Urothelium cell line (cell line): ENCODE results near the gene SMLR1.

ENCODE experiments used
- DNase-seq: peaks from one replicate; pipeline ENCODE4 v3.0.0; 2011; ENCODE audit warnings: low spot score, mixed read lengths
- FAIRE-seq: peaks from 2 replicates; lab custom pipeline; 2011; peaks lifted over from hg19 to GRCh38; lab: Jason Lieb, UNC

SMLR1 gene

GRCh38 chr6:130824978-130825694 lies 2.1 kb upstream of the SMLR1 start:
- DNase-seq (no peak), FAIRE-seq (no peak)

- no peak for DNase-seq
- no peak for FAIRE-seq
Measured at GRCh38 chr6:130825772-130826441, 1.3 kb upstream of the SMLR1 start.

- DNase-seq (no peak), FAIRE-seq (no peak)
Measured at GRCh38 chr6:130826442-130827246, 562 bp upstream of the SMLR1 start.

GRCh38 chr6:130829333-130829910 lies 2.2 kb downstream of the SMLR1 start:
- no peak for FAIRE-seq
- no peak for DNase-seq

DNA sequence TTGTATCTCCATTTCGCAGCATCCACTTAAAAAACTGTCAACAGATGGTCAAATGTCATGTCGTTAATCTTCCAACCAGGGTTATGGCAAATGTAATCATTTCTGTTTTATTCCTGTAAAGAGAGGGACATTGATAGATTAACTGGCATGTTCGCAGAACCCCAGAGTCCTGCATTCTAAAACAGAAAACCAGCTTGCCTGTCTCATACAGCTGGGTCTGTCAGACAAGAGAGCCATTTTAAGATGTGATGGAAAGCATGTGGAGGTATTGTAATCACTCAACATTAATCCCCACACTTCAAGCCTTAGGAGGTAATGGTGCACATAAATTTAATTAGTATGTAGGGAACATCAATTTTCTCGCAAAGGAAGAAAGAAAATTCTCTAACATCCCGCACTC lies 4.4 kb downstream of the SMLR1 start:
- no peak for FAIRE-seq

GRCh38 chr6:130833569-130833968 lies 6.4 kb downstream of the SMLR1 start:
- DNase-seq (no peak), FAIRE-seq (no peak)

More for the DNA sequence above, 4.4 kb downstream of the SMLR1 start:
- DNase-seq, result no peak

DNA sequence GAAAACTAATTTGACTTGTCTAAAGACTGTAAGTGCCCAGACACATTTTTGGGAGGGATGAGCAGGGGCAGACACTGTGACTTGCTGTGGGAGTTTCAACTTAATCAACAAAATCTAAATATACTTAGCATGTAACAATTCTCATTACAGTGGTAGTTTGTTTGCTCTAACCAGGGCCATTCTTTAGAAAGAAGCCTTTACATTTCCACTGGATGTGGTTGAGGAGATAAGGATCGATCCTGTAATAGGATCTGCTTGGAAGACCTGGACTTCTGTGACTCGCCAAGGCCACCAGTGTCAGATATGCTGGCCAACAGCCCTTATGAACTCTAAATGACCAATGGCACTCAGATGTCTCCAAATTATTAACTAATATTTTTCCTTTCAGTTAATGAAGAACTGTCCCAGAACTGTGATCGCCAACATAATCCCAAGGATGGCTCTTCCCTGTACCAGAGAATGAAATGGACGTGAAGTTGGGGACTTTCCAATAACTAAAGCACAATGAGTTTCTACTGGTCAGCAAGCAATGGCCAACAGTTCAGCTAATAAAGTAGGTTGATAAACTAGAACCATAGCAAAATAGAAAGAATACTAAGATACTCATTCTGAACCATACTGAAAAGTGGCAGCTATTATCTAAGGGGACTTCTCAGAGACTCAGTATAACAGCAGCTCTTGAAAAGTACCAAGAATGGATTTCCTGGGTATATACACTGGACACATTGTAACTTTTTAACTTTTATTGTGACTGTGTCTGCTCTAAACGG lies 7.5 kb downstream of the SMLR1 start:
- DNase-seq (no peak), FAIRE-seq (no peak)

DNA sequence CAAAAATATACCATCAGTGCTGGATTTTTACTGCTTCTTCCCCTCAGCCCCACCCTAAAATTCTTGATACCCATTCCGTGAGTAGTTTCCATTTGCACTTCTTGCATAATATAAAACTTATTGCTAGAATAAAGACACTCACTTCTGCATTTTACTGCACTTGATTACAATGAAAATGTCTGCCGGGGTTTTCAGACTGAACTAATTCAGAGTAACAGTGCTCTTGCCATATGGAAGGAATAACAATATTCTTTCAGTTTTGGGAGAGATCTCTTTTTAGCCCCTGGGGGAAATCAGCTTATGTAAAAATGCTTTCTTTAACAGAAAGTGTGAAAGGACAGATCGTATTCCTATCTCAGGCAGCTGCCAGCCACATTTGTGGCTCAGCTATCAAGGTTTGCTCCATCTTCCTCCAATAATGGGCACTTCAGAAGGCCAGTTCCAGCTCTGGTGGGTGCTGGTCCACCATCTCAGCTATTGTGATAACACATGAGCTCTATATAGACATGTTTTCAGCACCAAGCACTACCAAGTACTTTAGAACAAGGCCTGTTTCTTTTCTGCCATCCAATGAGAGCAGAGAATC lies 8.9 kb downstream of the SMLR1 start:
- DNase-seq (no peak), FAIRE-seq (no peak)

DNA sequence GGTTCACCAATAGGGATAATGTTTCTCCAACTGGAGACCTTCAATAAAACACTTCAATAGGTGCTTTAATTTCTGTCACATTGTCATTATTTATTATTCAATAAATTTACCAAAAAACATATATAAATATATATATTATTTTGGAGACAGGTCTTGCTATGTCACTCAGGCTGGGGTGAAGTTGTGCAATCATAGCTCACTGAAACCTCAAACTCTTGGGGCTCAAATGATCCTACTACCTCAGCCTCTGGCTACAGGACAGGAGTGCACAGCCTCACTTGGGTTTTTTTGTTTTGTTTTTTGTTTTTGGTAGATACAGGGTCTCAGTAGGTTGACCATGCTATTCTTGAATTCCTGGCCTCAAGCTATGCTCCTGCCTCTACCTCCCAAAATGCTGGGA lies 9.9 kb downstream of the SMLR1 start:
- no peak for DNase-seq
- FAIRE-seq, result no peak

DNA sequence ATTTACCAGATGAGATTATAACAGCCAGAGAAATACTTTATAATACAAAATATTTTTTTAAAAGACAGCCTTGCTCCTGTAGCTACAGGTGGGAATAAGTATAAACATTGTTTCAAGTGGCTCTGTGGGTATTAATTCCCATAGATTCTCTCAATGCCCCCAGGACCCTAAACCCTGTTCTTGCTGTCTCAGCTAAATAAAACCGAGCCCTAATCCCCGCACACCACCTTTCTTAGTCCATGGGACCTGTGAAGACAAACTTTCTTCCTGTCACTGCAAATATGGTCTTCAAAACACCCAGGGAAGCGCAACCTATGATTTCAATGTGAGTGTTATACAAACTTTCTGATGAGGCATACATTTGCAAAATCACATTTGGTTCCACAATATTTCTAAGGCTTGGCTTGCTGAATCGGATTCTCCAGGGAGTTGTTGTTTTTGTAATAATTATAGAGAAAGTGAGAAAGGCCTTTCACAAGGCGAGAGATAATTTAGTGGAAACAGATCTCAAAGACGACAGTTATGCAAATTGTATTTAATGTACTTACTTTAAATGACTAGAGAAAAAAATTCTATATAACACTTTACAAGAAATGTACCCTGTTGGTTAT lies 11.1 kb downstream of the SMLR1 start:
- no peak for FAIRE-seq
- no peak for DNase-seq

GRCh38 chr6:130838951-130839350 lies 11.7 kb downstream of the SMLR1 start:
- FAIRE-seq, result no peak
- DNase-seq, result no peak

DNA sequence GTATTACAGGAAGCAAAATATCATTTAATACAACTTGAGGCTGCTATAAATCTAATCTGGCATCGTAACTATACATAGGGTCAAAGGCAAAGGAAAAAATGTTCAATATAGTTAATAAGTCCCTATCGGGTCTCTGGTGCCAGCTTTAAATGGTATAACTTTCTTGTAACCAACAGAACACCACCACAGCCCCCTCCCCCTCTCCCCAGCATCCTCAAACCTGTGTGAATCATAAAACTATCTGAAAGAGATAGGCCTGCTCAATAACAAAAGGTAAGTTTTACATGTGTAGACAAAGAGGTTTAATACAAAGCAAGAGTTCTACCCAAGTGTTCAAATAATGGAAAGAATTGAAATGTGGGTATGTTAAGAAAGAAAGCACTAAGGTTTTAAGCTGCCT lies 12.2 kb downstream of the SMLR1 start:
- no peak for FAIRE-seq
- DNase-seq, result no peak

GRCh38 chr6:130840050-130840449 lies 12.8 kb downstream of the SMLR1 start:
- DNase-seq, result no peak

DNA sequence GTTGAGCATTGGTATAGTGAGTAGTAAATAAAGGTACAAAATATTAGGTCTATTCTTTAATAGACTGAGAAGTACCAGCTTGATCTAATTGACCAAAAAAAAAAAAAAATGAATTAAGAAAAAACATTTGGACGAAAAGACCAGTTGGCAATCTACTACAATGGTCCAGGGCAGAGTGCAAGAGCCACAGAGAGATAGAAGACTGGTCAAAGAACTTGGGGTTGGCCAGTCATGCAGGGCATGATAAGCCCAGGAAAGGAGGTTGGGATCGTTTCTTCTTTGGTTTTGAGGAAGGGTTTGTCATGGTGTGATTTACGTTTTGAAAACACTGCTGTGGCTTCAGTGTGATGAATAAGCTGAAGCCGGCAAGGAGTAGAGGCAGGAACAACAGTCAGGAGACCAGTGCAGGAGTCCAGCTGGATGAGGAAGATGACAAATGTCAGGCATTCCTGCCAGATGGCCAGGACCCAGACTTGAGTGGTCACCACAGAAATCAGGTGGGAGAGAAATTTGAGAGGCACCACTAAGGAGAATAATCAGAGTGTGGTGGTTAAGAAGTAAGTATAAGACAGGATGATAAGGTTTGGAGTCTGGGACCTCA lies 14.0 kb downstream of the SMLR1 start:
- FAIRE-seq (no peak), DNase-seq (no peak)

More at GRCh38 chr6:130840050-130840449, 12.8 kb downstream of the SMLR1 start:
- FAIRE-seq, result no peak

DNA sequence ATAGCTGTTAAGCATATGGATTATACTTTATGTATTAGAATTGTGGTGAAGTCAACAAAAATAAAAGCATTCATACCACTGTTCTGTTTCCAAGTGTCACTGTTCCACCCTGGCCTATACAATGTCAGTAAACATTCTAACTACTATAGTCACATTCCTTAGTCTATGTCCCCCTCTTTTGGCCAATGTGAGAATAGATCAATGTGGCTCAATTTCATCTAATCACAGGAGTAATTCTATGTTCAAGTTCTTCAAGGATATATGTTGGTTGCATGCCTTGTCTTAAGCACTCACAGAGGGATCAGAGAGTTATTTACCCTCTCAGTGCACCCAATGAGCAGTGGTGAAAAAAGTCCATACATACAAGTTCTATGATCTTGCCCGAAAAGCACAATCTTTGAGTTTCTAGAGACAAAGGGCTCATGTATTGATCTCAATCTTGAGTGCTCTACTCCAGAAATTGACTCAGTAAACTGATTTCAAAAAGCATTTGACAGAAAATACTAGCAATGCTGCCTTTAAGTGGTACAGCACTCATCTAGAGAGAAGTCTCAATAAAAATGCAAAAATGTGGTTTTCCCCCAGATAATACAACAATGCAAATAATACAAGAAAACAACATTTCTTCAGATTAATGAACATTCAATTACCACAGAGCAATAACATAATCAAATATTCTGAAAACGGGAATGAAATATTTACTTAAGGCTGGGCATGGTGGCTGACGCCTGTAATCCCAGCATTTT lies 16.5 kb downstream of the SMLR1 start:
- DNase-seq (peak; percentile 11), FAIRE-seq (no peak)

- DNase-seq (no peak), FAIRE-seq (no peak)
Measured at GRCh38 chr6:130846501-130846900, 19.3 kb downstream of the SMLR1 start.

- no peak for DNase-seq
- no peak for FAIRE-seq
Measured at GRCh38 chr6:130847001-130847910, 20.1 kb downstream of the SMLR1 start.

DNA sequence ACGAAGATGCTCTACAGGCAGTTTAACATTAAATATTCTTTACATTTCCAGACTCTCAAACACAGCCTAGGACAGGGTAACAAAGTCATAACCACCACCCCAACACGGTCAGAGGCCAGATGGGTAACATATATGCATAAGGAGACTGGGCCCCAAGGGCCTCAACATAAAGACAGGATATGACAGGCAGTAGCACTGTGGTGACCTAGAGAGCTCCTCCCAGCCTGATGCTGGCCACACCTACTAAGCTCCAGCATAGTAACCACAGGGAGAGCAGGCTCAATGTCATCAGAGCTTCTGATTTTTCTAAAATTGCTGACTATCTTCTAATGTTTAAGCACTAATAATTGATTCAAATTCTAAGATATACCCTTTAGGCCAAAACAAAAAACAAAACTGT lies 21.7 kb downstream of the SMLR1 start:
- FAIRE-seq (no peak), DNase-seq (no peak)
